Activated naive CD4-positive, alpha-beta T cell treated with anti-CD3 and anti-CD28 coated beads for 36 hours (primary cell): ENCODE results near the gene CLIC4. TPM values are rescaled to one million over a fixed set of nuclear protein-coding genes. Genes with fewer than 3 reads are reported as not detected.
"Not testable (repeated sequence)": the region's sequence is repeated elsewhere in the genome, so short reads cannot be mapped to it uniquely, and the experiment has no call there.

Source experiments
- CTCF ChIA-PET: fragments of 350-600 bp; sonication (Branson Sonifier 250); formaldehyde crosslinking; loops from one replicate; lab custom pipeline; 2021; ENCODE audit warnings: antibody characterized with exemption; lab: Charles Lee
- DNase-seq: peaks from one replicate; pipeline ENCODE4 v3.0.0-alpha.2; 2020
- H3K27ac Mint-ChIP-seq: one replicate; pipeline ENCODE4 v1.8.0; 2021; ENCODE audit warnings: mild to moderate bottlenecking, mixed read lengths
- H3K27me3 Mint-ChIP-seq: one replicate; pipeline ENCODE4 v1.8.0; 2021; ENCODE audit warnings: low read depth, mixed read lengths
- H3K36me3 Mint-ChIP-seq: one replicate; pipeline ENCODE4 v1.8.0; 2021; ENCODE audit warnings: low read depth, mixed read lengths
- H3K4me1 Mint-ChIP-seq: one replicate; pipeline ENCODE4 v1.8.0; 2021; ENCODE audit warnings: low read depth, mixed read lengths
- H3K4me3 Mint-ChIP-seq: one replicate; pipeline ENCODE4 v1.8.0; 2021; ENCODE audit warnings: mild to moderate bottlenecking, moderate library complexity, mixed read lengths
- H3K9me3 Mint-ChIP-seq: one replicate; pipeline ENCODE4 v1.8.0; 2021; ENCODE audit warnings: mixed read lengths
- intact Hi-C: fragments of 100-400 bp; cut with micrococcal nuclease; formaldehyde crosslinking; loops from one replicate; pipeline ENCODE4 v1.15.1; 2023
- total RNA-seq, 2 experiments: library from RNA; stranded (reverse); gene quantifications; one replicate each; pipeline ENCODE4 v1.2.3, GENCODE V29; 2021

The CLIC4 gene
- total RNA-seq, 2 experiments from 2014 or later = 38.0 to 44.3 TPM

DNA sequence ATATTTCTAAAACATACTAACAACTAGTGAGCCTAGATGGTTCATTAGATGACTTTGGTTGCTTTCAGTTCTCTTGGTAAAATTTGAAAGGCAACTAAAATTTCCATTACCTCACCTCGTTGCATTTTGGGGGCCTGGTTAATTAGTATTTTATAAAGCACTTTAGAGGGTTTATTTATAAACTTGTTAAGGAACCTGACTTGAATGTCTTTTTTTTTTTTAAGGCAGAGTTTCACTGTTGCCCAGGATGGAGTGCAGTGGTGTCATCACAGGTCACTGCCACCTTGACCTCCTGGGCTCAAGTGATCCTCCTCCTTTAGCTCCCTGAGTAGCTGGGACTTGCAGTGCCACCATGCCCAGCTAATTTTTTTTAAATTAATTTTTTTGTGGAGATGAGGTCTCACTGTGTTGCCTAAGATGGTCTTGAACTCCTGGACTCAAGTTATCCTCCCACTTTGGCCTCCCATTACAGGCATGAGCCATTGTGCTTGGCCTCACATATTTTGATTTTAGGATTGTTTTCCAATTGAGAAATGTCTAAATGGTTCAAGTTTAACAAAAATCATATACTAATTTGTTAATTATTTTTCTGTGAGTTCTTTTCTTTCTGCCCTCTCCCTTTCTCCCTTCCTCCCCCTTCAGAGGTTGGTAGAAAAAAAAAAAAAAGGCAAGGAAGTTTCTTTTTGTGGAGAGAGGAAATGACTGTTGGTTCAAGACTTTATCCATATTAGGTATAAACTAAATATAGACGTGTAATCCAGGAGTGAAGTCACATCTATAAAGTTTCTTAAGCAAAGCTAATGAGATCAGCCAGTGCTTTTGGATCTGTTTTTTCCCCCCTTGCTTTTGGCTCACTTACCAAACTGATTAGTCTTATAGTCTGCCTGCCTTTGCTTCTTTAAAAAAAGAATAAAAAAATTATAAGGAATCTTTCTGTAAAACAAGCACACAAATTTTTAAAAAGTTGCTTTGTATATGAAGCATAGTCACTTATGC, 24.7 kb downstream of the CLIC4 start:
- H3K36me3 Mint-ChIP-seq = no peaks in the 10 kb centered on the region
- no peaks in the 10 kb centered on the region for H3K9me3 Mint-ChIP-seq
- H3K4me1 Mint-ChIP-seq = peaks cover 13% of the 10 kb centered on the region
- DNase-seq = no peak
- intact Hi-C loops = no loop called here
- CTCF ChIA-PET = interaction anchor here (0.6 kb wide), 2 partner anchors 13 to 522 kb away, joined by 3 read pairs; no protein-coding TSS in a partner anchor
- no peaks in the 10 kb centered on the region for H3K27me3 Mint-ChIP-seq
- H3K4me3 Mint-ChIP-seq = no peak overlapping the region
- no peak overlapping the region for H3K27ac Mint-ChIP-seq

DNA sequence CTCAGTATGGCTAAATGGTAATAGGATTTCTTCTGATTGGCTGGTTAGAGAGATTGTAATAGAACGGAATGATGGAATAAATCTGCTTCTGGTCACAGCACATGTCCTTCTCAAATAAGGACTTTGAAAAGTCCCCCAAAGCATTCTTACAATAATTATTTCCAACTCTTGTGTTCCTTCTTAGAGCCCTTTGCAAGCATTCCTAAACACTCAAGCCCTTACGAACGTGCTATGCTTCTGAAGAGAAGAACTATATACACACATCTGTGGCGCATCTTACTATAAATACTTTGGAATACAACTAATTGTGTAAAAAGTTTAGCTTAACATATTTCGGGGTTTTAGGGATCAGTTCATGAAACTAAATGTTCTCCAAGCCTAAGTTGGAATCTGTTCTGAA, 25.6 kb downstream of the CLIC4 start:
- DNase-seq = no peak
- Mint-ChIP-seq H3K36me3 (no peaks in the 10 kb centered on the region), H3K9me3 (no peaks in the 10 kb centered on the region), H3K4me1 (peaks cover 13% of the 10 kb centered on the region), H3K4me3 (no peak overlapping the region), H3K27ac (no peak overlapping the region), H3K27me3 (no peaks in the 10 kb centered on the region)
- intact Hi-C loops = no loop called here
- CTCF ChIA-PET = no interaction called here

DNA sequence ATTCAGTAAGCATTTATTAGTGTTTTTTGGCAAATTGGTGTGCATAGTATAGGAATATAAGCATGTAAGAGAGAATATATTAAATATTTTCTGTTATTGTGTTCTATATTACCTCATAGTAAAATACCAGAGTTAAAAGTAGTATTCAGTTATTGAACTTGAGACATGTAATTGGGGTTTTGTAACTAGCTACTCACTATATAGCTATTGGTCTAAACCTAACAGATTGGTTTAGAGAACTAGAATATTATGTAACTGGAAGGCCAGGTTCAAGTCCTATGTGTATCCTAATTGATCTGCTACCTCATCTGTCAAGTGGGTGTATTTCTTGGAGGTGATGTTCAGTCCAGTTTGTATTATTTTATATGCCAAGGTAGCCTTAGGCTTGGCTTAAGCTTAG, 26.3 kb downstream of the CLIC4 start:
- Mint-ChIP-seq H3K36me3 (no peaks in the 10 kb centered on the region), H3K27me3 (no peaks in the 10 kb centered on the region), H3K27ac (no peak overlapping the region), H3K9me3 (no peaks in the 10 kb centered on the region), H3K4me1 (peaks cover 13% of the 10 kb centered on the region), H3K4me3 (no peak overlapping the region)
- CTCF ChIA-PET = no interaction called here
- no peak for DNase-seq
- intact Hi-C loops = no loop called here

GRCh38 chr1:24773618-24774017, 28.4 kb downstream of the CLIC4 start:
- Mint-ChIP-seq H3K9me3 (no peaks in the 10 kb centered on the region), H3K27me3 (no peaks in the 10 kb centered on the region), H3K4me3 (no peak overlapping the region), H3K4me1 (peaks cover 13% of the 10 kb centered on the region), H3K27ac (no peak overlapping the region), H3K36me3 (no peaks in the 10 kb centered on the region)
- CTCF ChIA-PET = no interaction called here
- intact Hi-C loops = no loop called here
- DNase-seq = no peak

- no peak overlapping the region for H3K4me3 Mint-ChIP-seq
- H3K27me3 Mint-ChIP-seq = no peaks in the 10 kb centered on the region
- DNase-seq = no peak
- CTCF ChIA-PET = no interaction called here
- no peaks in the 10 kb centered on the region for H3K9me3 Mint-ChIP-seq
- intact Hi-C loops = no loop called here
- peaks cover 4% of the 10 kb centered on the region for H3K4me1 Mint-ChIP-seq
- H3K36me3 Mint-ChIP-seq = no peaks in the 10 kb centered on the region
- H3K27ac Mint-ChIP-seq = no peak overlapping the region
Observed at GRCh38 chr1:24775348-24775747, 30.1 kb downstream of the CLIC4 start.

DNA sequence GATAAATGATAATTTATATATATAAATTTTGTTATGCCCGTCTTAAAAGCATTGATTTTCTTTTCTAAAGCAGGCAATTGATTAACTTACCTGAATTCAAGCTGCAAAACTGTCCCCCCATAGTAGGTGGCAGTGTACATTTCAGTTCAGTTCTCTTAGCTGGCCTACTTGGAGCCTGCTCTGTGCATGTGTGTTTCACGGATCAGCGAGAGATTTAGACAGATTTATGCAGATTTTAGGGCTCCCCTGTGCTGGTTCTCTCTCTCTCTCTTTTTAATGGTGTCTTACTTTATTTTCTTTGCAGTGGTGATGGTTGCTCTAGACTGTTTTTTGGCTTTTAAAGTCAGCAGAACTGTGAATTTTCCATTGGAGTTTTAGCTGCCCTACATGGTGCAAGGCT, 30.7 kb downstream of the CLIC4 start:
- no peak overlapping the region for H3K4me3 Mint-ChIP-seq
- no peaks in the 10 kb centered on the region for H3K36me3 Mint-ChIP-seq
- CTCF ChIA-PET = interaction anchor here (1.9 kb wide), 1 partner anchor 88 kb away, joined by 6 read pairs; no protein-coding TSS in a partner anchor
- no peak for DNase-seq
- no peaks in the 10 kb centered on the region for H3K9me3 Mint-ChIP-seq
- H3K27ac Mint-ChIP-seq = no peak overlapping the region
- intact Hi-C loops = no loop called here
- no peaks in the 10 kb centered on the region for H3K27me3 Mint-ChIP-seq
- H3K4me1 Mint-ChIP-seq = peaks cover under 1% of the 10 kb centered on the region

GRCh38 chr1:24776821-24777220, 31.6 kb downstream of the CLIC4 start:
- no peak overlapping the region for H3K27ac Mint-ChIP-seq
- intact Hi-C loops = no loop called here
- H3K4me1 Mint-ChIP-seq = no peaks in the 10 kb centered on the region
- H3K9me3 Mint-ChIP-seq = no peaks in the 10 kb centered on the region
- CTCF ChIA-PET = interaction anchor here (1.9 kb wide), 1 partner anchor 88 kb away, joined by 6 read pairs; no protein-coding TSS in a partner anchor
- H3K27me3 Mint-ChIP-seq = no peaks in the 10 kb centered on the region
- no peak for DNase-seq
- H3K36me3 Mint-ChIP-seq = no peaks in the 10 kb centered on the region
- no peak overlapping the region for H3K4me3 Mint-ChIP-seq

- intact Hi-C loops = no loop called here
- H3K27ac Mint-ChIP-seq = no peak overlapping the region
- H3K4me1 Mint-ChIP-seq = peaks cover 2% of the 10 kb centered on the region
- no peak for DNase-seq
- CTCF ChIA-PET = interaction anchor here (1.9 kb wide), 1 partner anchor 90 kb away, joined by 6 read pairs; no protein-coding TSS in a partner anchor
- H3K27me3 Mint-ChIP-seq = no peaks in the 10 kb centered on the region
- H3K36me3 Mint-ChIP-seq = no peaks in the 10 kb centered on the region
- no peak overlapping the region for H3K4me3 Mint-ChIP-seq
- H3K9me3 Mint-ChIP-seq = no peaks in the 10 kb centered on the region
Observed at GRCh38 chr1:24778141-24778540, 32.9 kb downstream of the CLIC4 start.

DNA sequence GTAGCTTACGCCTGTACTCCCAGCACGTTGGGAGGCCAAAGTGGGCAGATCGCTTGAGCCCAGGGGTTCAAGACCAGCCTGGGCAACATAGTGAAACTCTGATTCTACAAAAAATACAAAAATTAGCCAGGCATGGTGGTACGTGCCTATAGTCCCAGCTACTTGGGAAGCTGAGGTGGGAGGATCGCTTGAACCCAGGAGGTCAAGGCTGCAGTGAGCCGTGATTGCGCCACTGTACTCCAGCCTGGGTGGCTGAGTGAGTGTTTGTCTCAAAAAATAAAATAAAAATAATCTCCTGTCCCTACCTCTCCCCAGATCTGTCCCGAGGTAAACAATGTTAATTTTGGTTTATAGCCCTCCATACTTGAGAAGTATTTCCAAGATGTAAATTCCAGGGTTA, 34.0 kb downstream of the CLIC4 start:
- H3K4me1 Mint-ChIP-seq, H3K9me3 Mint-ChIP-seq, H3K27me3 Mint-ChIP-seq, intact Hi-C loops, H3K4me3 Mint-ChIP-seq, H3K36me3 Mint-ChIP-seq, DNase-seq, H3K27ac Mint-ChIP-seq: not testable (repeated sequence)
- CTCF ChIA-PET = interaction anchor here (0.6 kb wide), 1 partner anchor 321 kb away, joined by 4 read pairs; no protein-coding TSS in a partner anchor

- no peaks in the 10 kb centered on the region for H3K9me3 Mint-ChIP-seq
- H3K27ac Mint-ChIP-seq = no peak overlapping the region
- H3K4me1 Mint-ChIP-seq = peaks cover 2% of the 10 kb centered on the region
- no peaks in the 10 kb centered on the region for H3K27me3 Mint-ChIP-seq
- DNase-seq = no peak
- no peak overlapping the region for H3K4me3 Mint-ChIP-seq
- no peaks in the 10 kb centered on the region for H3K36me3 Mint-ChIP-seq
- CTCF ChIA-PET = interaction anchor here (0.6 kb wide), 2 partner anchors 320 to 1102 kb away, joined by 3 to 4 read pairs; no protein-coding TSS in a partner anchor
- intact Hi-C loops = loop anchor here (5.0 kb wide), 1 partner anchor 33 kb away; the partner anchor contains the start of gene CLIC4
Observed at GRCh38 chr1:24779689-24780464, 34.6 kb downstream of the CLIC4 start.

- not testable (repeated sequence) for H3K4me1 Mint-ChIP-seq, H3K36me3 Mint-ChIP-seq, H3K27me3 Mint-ChIP-seq, DNase-seq, H3K9me3 Mint-ChIP-seq, H3K4me3 Mint-ChIP-seq, H3K27ac Mint-ChIP-seq
- intact Hi-C loops = loop anchor here (5.0 kb wide), 1 partner anchor 33 kb away; the partner anchor contains the start of gene CLIC4
- CTCF ChIA-PET = interaction anchor here (0.6 kb wide), 2 partner anchors 17 to 1101 kb away, joined by 3 read pairs; no protein-coding TSS in a partner anchor
Observed at GRCh38 chr1:24780626-24781025, 35.4 kb downstream of the CLIC4 start.

GRCh38 chr1:24782689-24783088, 37.4 kb downstream of the CLIC4 start:
- intact Hi-C loops = loop anchor here (5.0 kb wide), 1 partner anchor 35 kb away; the partner anchor contains the start of gene CLIC4
- Mint-ChIP-seq H3K27ac (no peak overlapping the region), H3K27me3 (no peaks in the 10 kb centered on the region), H3K4me1 (peaks cover 2% of the 10 kb centered on the region), H3K4me3 (no peak overlapping the region), H3K36me3 (no peaks in the 10 kb centered on the region), H3K9me3 (no peaks in the 10 kb centered on the region)
- no peak for DNase-seq
- CTCF ChIA-PET = interaction anchor here (0.6 kb wide), 1 partner anchor 420 kb away, joined by 3 read pairs; no protein-coding TSS in a partner anchor
